H9 (cell line): ENCODE data around the gene PITHD1. TPM values are rescaled to one million over a fixed set of nuclear protein-coding genes. Genes with fewer than 3 reads are reported as not detected.

Experiments
- DNase-seq: peaks from one replicate; pipeline ENCODE4 v3.0.0-alpha.2; 2017
- H2AFZ ChIP-seq: one replicate; pipeline ENCODE4 v1.6.1; 2013; ENCODE audit warnings: mild to moderate bottlenecking, low read length, control low read depth, moderate library complexity
- H2AK5ac ChIP-seq: 2 replicates; pipeline ENCODE4 v1.6.1; 2013; ENCODE audit warnings: low read length, control low read depth, mixed read lengths; ENCODE audit not compliant: insufficient read length
- H2BK120ac ChIP-seq: one replicate; pipeline ENCODE4 v1.6.1; 2013; ENCODE audit warnings: low read depth, mild to moderate bottlenecking, low read length, control low read depth, inconsistent platforms; ENCODE audit not compliant: poor library complexity, severe bottlenecking
- H2BK12ac ChIP-seq: 2 replicates; pipeline ENCODE4 v1.6.1; 2013; ENCODE audit warnings: low read length, control low read depth, mixed read lengths, low read depth; ENCODE audit not compliant: insufficient read length
- H2BK15ac ChIP-seq: 2 replicates; pipeline ENCODE4 v1.6.1; 2013; ENCODE audit warnings: low read depth, low read length, control low read depth
- H2BK20ac ChIP-seq: one replicate; pipeline ENCODE4 v1.6.1; 2013; ENCODE audit warnings: low read depth, mild to moderate bottlenecking, low read length, control low read depth, inconsistent platforms; ENCODE audit not compliant: poor library complexity, severe bottlenecking
- H2BK5ac ChIP-seq: 2 replicates; pipeline ENCODE4 v1.6.1; 2013; ENCODE audit warnings: low read length, control low read depth, mixed read lengths; ENCODE audit not compliant: insufficient read length
- H3K14ac ChIP-seq: 2 replicates; pipeline ENCODE4 v1.6.1; 2013; ENCODE audit warnings: low read length, control low read depth; ENCODE audit not compliant: insufficient read depth
- H3K18ac ChIP-seq: 2 replicates; pipeline ENCODE4 v1.6.1; 2013; ENCODE audit warnings: low read depth, mild to moderate bottlenecking, mixed read lengths, low read length, control low read depth; ENCODE audit not compliant: insufficient read length
- H3K23ac ChIP-seq: 2 replicates; pipeline ENCODE4 v1.6.1; 2013; ENCODE audit warnings: low read length, control low read depth, mixed read lengths, low read depth; ENCODE audit not compliant: insufficient read length
- H3K23me2 ChIP-seq: 2 replicates; pipeline ENCODE4 v1.6.1; 2013; ENCODE audit warnings: low read depth, mild to moderate bottlenecking, mixed read lengths, low read length, control low read depth; ENCODE audit not compliant: insufficient read length, poor library complexity, severe bottlenecking
- H3K27ac ChIP-seq: 2 replicates; pipeline ENCODE4 v1.5.1; 2013; ENCODE audit warnings: low read length, control low read depth, mixed read lengths, low read depth; ENCODE audit not compliant: insufficient read length
- H3K27me3 ChIP-seq: 2 replicates; pipeline ENCODE4 v1.6.1; 2013; ENCODE audit warnings: low read length, control low read depth, inconsistent platforms; ENCODE audit not compliant: insufficient read depth
- H3K4ac ChIP-seq: 2 replicates; pipeline ENCODE4 v1.6.1; 2013; ENCODE audit warnings: low read depth, mild to moderate bottlenecking, control low read depth, inconsistent platforms, low read length, moderate library complexity
- H3K4me1 ChIP-seq: 2 replicates; pipeline ENCODE4 v1.6.1; 2013; ENCODE audit warnings: low read length, control low read depth, inconsistent platforms; ENCODE audit not compliant: insufficient read depth
- H3K4me2 ChIP-seq: 2 replicates; pipeline ENCODE4 v1.6.1; 2013; ENCODE audit warnings: low read length, control low read depth, mixed read lengths; ENCODE audit not compliant: insufficient read length, insufficient read depth
- H3K56ac ChIP-seq: 2 replicates; pipeline ENCODE4 v1.6.1; 2013; ENCODE audit warnings: low read depth, mild to moderate bottlenecking, mixed read lengths, low read length, control low read depth; ENCODE audit not compliant: insufficient read length
- H3K79me1 ChIP-seq: 2 replicates; pipeline ENCODE4 v1.6.1; 2013; ENCODE audit warnings: low read depth, mild to moderate bottlenecking, moderate library complexity, low read length, control low read depth, inconsistent platforms; ENCODE audit not compliant: insufficient read depth, poor library complexity, severe bottlenecking
- H3K79me2 ChIP-seq: 2 replicates; pipeline ENCODE4 v1.6.1; 2013; ENCODE audit warnings: low read length, control low read depth, inconsistent platforms; ENCODE audit not compliant: insufficient read depth
- H3K9ac ChIP-seq: 2 replicates; pipeline ENCODE4 v1.6.1; 2013; ENCODE audit warnings: low read length, control low read depth, mixed read lengths; ENCODE audit not compliant: insufficient read length; ENCODE audit errors: extremely low read depth
- H3K9me3 ChIP-seq: one replicate; pipeline ENCODE4 v1.6.1; 2013; ENCODE audit warnings: low read depth, low read length, inconsistent platforms; ENCODE audit not compliant: control insufficient read depth
- H3T11ph ChIP-seq: one replicate; pipeline ENCODE4 v1.6.1; 2013; ENCODE audit warnings: mild to moderate bottlenecking, low read length, control low read depth, inconsistent platforms
- H4K20me1 ChIP-seq: one replicate; pipeline ENCODE4 v1.6.1; 2013; ENCODE audit not compliant: control insufficient read depth, insufficient read length, insufficient read depth
- H4K5ac ChIP-seq: 2 replicates; pipeline ENCODE4 v1.6.1; 2013; ENCODE audit warnings: low read depth, mild to moderate bottlenecking, mixed read lengths, low read length, control low read depth; ENCODE audit not compliant: insufficient read length
- H4K8ac ChIP-seq: replicated peaks from 2 replicates; pipeline ENCODE4 v1.6.1; 2013; ENCODE audit warnings: low read length, control low read depth, mixed read lengths, low read depth; ENCODE audit not compliant: insufficient read length
- H4K91ac ChIP-seq: 2 replicates; pipeline ENCODE4 v1.6.1; 2013; ENCODE audit warnings: low read depth, mild to moderate bottlenecking, moderate library complexity, mixed read lengths, low read length, control low read depth; ENCODE audit not compliant: insufficient read length
- H3K27ac Mint-ChIP-seq, 3 experiments: 2 replicates in 2 of 3; 3 replicates in 1 of 3; pipeline ENCODE4 v1.8.0; 2020 to 2021; ENCODE audit warnings: mixed read lengths in 3 of 3, mild to moderate bottlenecking in 1 of 3, moderate library complexity in 1 of 3
- H3K27me3 Mint-ChIP-seq: 2 replicates; pipeline ENCODE4 v1.8.0; 2021; ENCODE audit warnings: low read depth, mild to moderate bottlenecking, moderate library complexity, mixed read lengths
- H3K36me3 Mint-ChIP-seq, 3 experiments: 2 replicates in 2 of 3; 3 replicates in 1 of 3; pipeline ENCODE4 v1.8.0; 2020 to 2021; ENCODE audit warnings: low read depth in 3 of 3, mixed read lengths in 3 of 3; ENCODE audit not compliant: insufficient read depth in 1 of 3
- H3K4me1 Mint-ChIP-seq, 2 experiments: 2 replicates each; pipeline ENCODE4 v1.8.0; 2020; ENCODE audit warnings: mixed read lengths in 2 of 2
- H3K4me3 Mint-ChIP-seq, 2 experiments: 2 replicates in 1 of 2; 3 replicates in 1 of 2; pipeline ENCODE4 v1.8.0; 2020 to 2021; ENCODE audit warnings: mild to moderate bottlenecking in 2 of 2, mixed read lengths in 2 of 2, moderate library complexity in 1 of 2
- H3K9me3 Mint-ChIP-seq, 2 experiments: 2 replicates in 1 of 2; 3 replicates in 1 of 2; pipeline ENCODE4 v1.8.0; 2020; ENCODE audit warnings: mild to moderate bottlenecking in 2 of 2, mixed read lengths in 2 of 2, moderate library complexity in 1 of 2
- WGBS: extraction: QIAGEN DNeasy Blood & Tissue Kit; methylation state at CpG from one replicate; pipeline ENCODE4 v1.1.7; 2013; ENCODE audit warnings: missing lambda C conversion rate, low lambda C conversion rate, mixed read lengths; ENCODE audit not compliant: insufficient read length; ENCODE audit errors: extremely low coverage; 5-methylcytosine and 5-hydroxymethylcytosine counted together
- total RNA-seq: library from RNA; stranded (reverse); gene quantifications from 2 replicates; pipeline ENCODE4 v1.2.1, GENCODE V29; 2021
- TF ChIP-seq, protein P1 (sequence below): fragments of 200-600 bp; sonication (generic); conservative IDR thresholded peaks from 3 replicates; pipeline ENCODE4 v1.8.0; 2021; ENCODE audit warnings: antibody characterized with exemption, mild to moderate bottlenecking

Gene PITHD1
- total RNA-seq, 1 experiment from 2014 or later: 92.0 TPM

DNA sequence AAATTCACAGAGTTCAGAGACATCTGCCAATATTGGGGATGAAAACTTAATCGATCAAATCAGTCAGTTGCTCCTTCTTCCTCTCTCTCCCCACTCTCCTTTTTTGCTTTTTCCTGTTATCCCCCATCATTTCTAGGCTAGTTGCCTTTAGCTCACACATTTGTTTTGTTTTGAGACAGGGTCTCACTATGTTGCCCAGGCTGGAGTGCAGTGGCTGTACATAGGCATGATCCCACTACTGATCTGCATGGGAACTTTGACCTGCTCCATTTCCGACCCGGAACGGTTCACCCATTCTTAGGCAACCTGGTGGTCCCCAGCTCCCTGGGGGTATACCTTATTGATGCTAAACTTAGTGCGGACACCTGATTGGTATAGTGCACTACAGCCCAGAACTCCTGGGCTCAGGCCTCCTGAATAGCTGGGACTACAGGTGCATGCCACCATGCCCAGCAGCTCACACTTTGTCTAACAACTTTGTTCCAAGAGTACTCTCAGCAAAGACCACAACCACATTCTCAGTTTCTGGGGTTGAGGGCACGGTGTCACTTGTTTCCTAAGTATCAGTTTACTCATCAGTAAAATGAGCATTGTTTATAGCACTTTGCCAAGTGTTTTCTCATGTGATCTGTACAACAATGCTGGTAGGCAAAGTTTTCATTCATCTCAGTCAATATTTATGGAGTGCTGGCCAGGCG is 41.6 kb upstream of the PITHD1 start:
- Mint-ChIP-seq H3K9me3 (no peaks in the 10 kb centered on the region), H3K27ac (peak overlapping the region in 1 of 3 experiments; percentile 89; a peak in 2 of 7 replicates), H3K4me3 (no peak overlapping the region), H3K36me3 (no peaks in the 10 kb centered on the region; a peak in 2 of 7 replicates), H3K4me1 (no peaks in the 10 kb centered on the region), H3K27me3 (no peaks in the 10 kb centered on the region)
- H3K79me2 ChIP-seq: no peaks in the 10 kb centered on the region
- H3T11ph ChIP-seq: no peak overlapping the region
- no peak overlapping the region for H3K4ac ChIP-seq
- H3K27me3 ChIP-seq: no peaks in the 10 kb centered on the region
- no peak overlapping the region for H4K5ac ChIP-seq
- H4K91ac ChIP-seq: no peak overlapping the region
- H3K4me1 ChIP-seq: no peaks in the 10 kb centered on the region
- no peak overlapping the region for H4K8ac ChIP-seq
- no peaks in the 10 kb centered on the region for H3K9me3 ChIP-seq
- no peak overlapping the region for H3K4me2 ChIP-seq
- no peak overlapping the region for H2AFZ ChIP-seq
- H3K23me2 ChIP-seq: no peaks in the 10 kb centered on the region
- DNase-seq: no peak
- H3K23ac ChIP-seq: no peak overlapping the region
- WGBS: no CpG with 5 or more reads among the region's 7 CpGs
- H3K27ac ChIP-seq: no peak overlapping the region
- H2AK5ac ChIP-seq: no peak overlapping the region
- no peak overlapping the region for H3K14ac ChIP-seq
- H4K20me1 ChIP-seq: no peaks in the 10 kb centered on the region
- TF ChIP-seq, protein P1, sequence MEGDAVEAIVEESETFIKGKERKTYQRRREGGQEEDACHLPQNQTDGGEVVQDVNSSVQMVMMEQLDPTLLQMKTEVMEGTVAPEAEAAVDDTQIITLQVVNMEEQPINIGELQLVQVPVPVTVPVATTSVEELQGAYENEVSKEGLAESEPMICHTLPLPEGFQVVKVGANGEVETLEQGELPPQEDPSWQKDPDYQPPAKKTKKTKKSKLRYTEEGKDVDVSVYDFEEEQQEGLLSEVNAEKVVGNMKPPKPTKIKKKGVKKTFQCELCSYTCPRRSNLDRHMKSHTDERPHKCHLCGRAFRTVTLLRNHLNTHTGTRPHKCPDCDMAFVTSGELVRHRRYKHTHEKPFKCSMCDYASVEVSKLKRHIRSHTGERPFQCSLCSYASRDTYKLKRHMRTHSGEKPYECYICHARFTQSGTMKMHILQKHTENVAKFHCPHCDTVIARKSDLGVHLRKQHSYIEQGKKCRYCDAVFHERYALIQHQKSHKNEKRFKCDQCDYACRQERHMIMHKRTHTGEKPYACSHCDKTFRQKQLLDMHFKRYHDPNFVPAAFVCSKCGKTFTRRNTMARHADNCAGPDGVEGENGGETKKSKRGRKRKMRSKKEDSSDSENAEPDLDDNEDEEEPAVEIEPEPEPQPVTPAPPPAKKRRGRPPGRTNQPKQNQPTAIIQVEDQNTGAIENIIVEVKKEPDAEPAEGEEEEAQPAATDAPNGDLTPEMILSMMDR: no peak
- H2BK120ac ChIP-seq: no peak overlapping the region
- no peak overlapping the region for H3K18ac ChIP-seq
- no peak overlapping the region for H2BK5ac ChIP-seq
- no peak overlapping the region for H3K9ac ChIP-seq
- no peaks in the 10 kb centered on the region for H3K79me1 ChIP-seq
- H2BK20ac ChIP-seq: no peak overlapping the region
- H3K56ac ChIP-seq: no peak overlapping the region
- H2BK12ac ChIP-seq: no peak overlapping the region
- H2BK15ac ChIP-seq: no peak overlapping the region
